GM23338 (cell line): Measurements from ENCODE around the gene HOXA3.

Experiments used
- CREB1 ChIP-seq: fragments of 250-450 bp; sonication (Bioruptor Pico); IDR thresholded peaks from 2 replicates; pipeline ENCODE4 v1.5.0; 2020; ENCODE audit warnings: low read depth, mild to moderate bottlenecking, moderate library complexity
- CTCF ChIP-seq, 2 experiments: fragments of 200-600 bp in 1 of 2; sonication (generic) in 1 of 2; conservative IDR thresholded peaks; 2 replicates each; pipeline versions ENCODE4 v1.5.1 to v1.6.1; 2016 to 2017; ENCODE audit warnings: antibody characterized with exemption in 2 of 2, low read depth in 2 of 2, mild to moderate bottlenecking in 2 of 2, moderate library complexity in 1 of 2
- ETS1 ChIP-seq: IDR thresholded peaks from 2 replicates; pipeline ENCODE4 v1.6.1; 2016; ENCODE audit warnings: antibody characterized with exemption
- EZH2 ChIP-seq: fragments of 200-600 bp; sonication (generic); IDR thresholded peaks from one replicate; pipeline ENCODE4 v1.8.0; 2017; ENCODE audit warnings: antibody characterized with exemption, mild to moderate bottlenecking, low read depth; ENCODE audit not compliant: unreplicated experiment
- EZH2phosphoT487 ChIP-seq: fragments of 200-600 bp; sonication (generic); IDR thresholded peaks from one replicate; pipeline ENCODE4 v1.8.1; 2018; ENCODE audit warnings: antibody characterized with exemption; ENCODE audit not compliant: unreplicated experiment
- JUNB ChIP-seq: IDR thresholded peaks from one replicate; pipeline ENCODE4 v1.6.1; 2016; ENCODE audit warnings: antibody characterized with exemption; ENCODE audit not compliant: unreplicated experiment
- NANOG ChIP-seq: IDR thresholded peaks from 2 replicates; pipeline ENCODE4 v1.6.1; 2016; ENCODE audit warnings: antibody characterized with exemption, borderline replicate concordance
- POLR2AphosphoS5 ChIP-seq: IDR thresholded peaks from 2 replicates; pipeline ENCODE4 v1.6.1; 2016; ENCODE audit warnings: antibody characterized with exemption, low read depth
- REST ChIP-seq: IDR thresholded peaks from one replicate; pipeline ENCODE4 v1.6.1; 2018; ENCODE audit warnings: antibody characterized with exemption; ENCODE audit not compliant: unreplicated experiment
- STAT1 ChIP-seq: IDR thresholded peaks from one replicate; pipeline ENCODE4 v1.6.1; 2016; ENCODE audit warnings: antibody characterized with exemption; ENCODE audit not compliant: unreplicated experiment
- ZNF114 ChIP-seq: fragments of 250-450 bp; sonication (Bioruptor Pico); IDR thresholded peaks from 2 replicates; pipeline ENCODE4 v1.5.0; 2020; ENCODE audit warnings: mild to moderate bottlenecking, moderate library complexity
- ZNF331 ChIP-seq: fragments of 250-450 bp; sonication (Bioruptor Pico); IDR thresholded peaks from 2 replicates; pipeline ENCODE4 v1.5.0; 2020; ENCODE audit warnings: low read depth, mild to moderate bottlenecking, moderate library complexity
- ZNF462 ChIP-seq: fragments of 250-450 bp; sonication (Bioruptor Pico); IDR thresholded peaks from 2 replicates; pipeline ENCODE4 v1.5.0; 2020; ENCODE audit warnings: mild to moderate bottlenecking, moderate library complexity

- TF ChIP-seq CTCF (conservative IDR thresholded peaks at IDR 0.05; ENCODE audit: low read depth in 2 of 2) (no peak), CREB1 (no peak), EZH2 (no peak), JUNB (no peak), ETS1 (no peak), EZH2phosphoT487 (no peak), POLR2AphosphoS5 (no peak), STAT1 (no peak), ZNF114 (CRISPR knock-in tag) (no peak), REST (no peak), ZNF462 (CRISPR knock-in tag) (no peak), ZNF331 (CRISPR knock-in tag) (no peak), NANOG (no peak)
Observed at GRCh38 chr7:27154369-27154768, 2.0 kb upstream of the HOXA3 start.
